ENCODE results near the gene TMEM266. TPM values are rescaled to one million over a fixed set of nuclear protein-coding genes. Genes with fewer than 3 reads are reported as not detected.

Gene TMEM266
- polyA plus RNA-seq, 3 donors, result 0.04 to 3.7 TPM; not detected in 1

DNA sequence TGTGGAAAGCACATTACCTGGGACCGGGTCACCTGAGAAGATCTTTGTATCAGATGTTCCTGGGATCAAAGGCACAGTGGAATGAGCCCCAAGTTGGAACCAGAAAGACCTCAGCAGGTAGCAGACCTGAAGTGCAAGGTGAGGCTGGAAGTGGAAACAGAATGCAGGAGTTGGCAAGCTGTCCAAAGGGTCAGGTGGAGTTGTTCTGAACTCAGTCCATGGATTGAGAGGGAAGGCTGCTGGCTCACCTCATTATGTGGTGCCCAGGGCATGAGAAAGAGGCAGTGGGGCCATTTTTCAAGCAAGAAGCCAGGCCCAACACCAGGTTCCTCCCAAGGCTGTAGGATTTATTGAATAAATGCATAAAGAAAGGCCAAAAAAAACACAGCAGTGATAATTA lies 49.3 kb downstream of the TMEM266 start:
- 36 to 93% (median 84%) methylated on average over 1 of the region's 1 CpG for WGBS, 3 donors
- no peak overlapping the region for H3K27ac ChIP-seq (ENCODE audit: low read depth, low read length)

DNA sequence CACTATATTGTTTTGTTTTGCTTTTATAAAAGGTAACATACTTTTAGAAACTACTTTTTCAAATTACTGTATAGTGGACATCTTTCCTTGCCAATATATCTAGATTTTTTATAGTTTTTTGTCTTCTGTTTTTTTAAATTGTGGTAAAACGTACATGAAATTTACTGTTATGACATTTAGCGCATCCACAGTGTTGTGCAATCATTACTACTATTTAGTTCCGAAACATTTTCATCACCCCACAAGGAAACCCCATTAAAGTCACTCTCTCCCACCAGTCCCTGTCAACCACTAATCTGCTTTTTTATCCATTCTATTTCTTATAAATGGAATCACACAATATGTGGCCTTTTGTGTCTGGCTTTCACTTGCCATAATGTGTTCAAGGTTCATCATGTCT lies 54.8 kb downstream of the TMEM266 start:
- no peak overlapping the region for H3K27ac ChIP-seq (ENCODE audit: low read depth, low read length)
- WGBS, 3 donors, result 49 to 83% (median 57%) methylated on average over 3 of the region's 3 CpGs

DNA sequence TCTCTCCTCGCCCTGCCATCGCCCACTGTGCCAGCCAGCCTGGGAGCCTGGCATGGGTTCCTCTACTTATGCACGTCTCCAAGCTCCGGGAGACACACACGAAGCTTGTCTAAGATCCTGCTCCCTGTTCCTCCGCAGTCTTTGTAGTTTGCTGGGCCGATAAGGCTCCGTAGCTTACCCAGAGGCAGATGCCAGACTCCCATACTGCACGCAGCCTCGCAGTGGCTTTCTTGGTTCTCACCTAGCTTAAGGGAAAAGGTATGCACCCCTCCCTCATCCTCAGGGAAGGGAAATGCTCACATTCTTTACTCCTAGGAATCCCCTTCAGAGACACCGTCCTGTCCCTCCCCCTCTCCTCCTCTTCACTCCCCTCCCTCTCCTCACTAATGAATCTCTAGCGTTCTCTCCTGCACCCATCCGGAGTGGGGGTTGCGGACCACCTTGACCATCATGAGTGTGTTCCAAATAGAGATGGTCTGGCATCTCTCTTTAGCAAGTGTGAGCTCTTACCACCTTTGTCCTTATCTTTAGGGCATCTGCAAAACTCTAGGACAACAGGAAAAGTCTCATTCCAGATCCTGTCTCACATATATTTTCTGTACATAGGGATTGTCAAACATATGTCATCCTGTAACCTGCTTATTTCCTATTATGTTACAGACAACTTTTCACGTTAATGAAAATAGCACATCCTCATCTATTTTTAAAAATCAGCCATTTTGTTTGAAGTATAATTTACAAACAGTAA lies 56.5 kb downstream of the TMEM266 start:
- WGBS, 3 donors, result 29 to 57% (median 45%) methylated on average over 15 of the region's 15 CpGs
- H3K27ac ChIP-seq (ENCODE audit: low read depth, low read length), result no peak overlapping the region

DNA sequence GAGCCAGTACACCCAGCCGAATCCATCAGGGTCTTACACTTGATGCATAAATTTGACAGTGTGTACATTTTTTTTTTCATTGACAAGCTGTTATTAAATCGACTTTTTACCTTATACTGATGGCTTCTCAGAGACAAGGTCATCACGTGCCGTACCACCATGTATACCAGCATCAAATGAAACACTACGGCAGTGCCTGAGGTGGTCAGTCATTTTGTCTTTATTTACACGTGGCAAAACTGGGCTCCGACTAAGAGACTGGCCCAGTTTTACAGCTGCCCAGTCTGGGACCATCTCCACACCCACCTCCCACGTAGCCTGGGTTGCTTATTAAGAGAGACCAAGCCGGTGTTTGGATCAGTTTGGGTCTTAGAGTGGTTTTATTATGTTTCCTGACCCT lies 57.4 kb downstream of the TMEM266 start:
- H3K27ac ChIP-seq (ENCODE audit: low read depth, low read length), result no peak overlapping the region
- 65 to 89% (median 84%) methylated on average over 9 of the region's 9 CpGs for WGBS, 3 donors

DNA sequence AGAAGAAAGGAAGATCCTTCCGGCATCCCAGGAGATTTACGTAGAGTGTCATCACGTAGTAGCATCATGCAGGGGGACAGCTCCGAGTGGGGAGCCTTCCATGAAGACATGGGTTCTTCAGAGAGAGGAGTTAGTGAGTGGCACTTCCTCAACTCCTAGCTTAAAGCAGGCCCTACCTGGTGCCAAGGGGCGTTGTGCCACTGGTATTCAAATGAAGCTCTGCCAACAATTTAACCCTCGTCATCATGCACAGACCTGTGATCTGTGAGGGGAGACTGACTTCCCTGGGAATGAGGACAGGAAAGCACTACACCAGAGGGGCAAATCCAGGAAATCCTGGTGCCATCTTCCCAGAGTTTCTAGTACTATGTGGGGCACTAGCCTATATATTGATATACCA lies 59.0 kb downstream of the TMEM266 start:
- WGBS, 3 donors, result 70 to 86% (median 82%) methylated on average over 6 of the region's 6 CpGs

DNA sequence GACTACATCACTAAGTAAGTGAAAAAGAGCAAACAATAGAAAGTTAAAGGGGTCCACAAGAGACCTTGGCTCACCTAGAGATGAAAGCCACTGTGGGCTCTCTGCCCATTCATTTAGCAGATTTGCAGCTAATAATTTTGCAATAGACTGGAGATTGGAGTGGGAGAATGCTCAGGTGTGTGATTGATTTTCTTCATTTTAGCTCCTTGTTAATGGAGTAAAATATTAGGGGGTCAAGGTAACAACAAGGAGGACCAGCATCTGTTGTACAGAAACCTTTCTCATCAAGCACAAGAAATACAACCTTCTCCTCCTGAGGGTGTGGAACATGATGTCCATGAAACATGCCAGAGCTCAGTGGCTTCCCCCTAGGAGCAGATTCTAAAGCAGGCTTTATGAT lies 63.2 kb downstream of the TMEM266 start:
- no peak overlapping the region for H3K27ac ChIP-seq (ENCODE audit: low read depth, low read length)

More for the DNA sequence above, 59.0 kb downstream of the TMEM266 start:
- H3K27ac ChIP-seq (ENCODE audit: low read depth, low read length), result no peak overlapping the region

DNA sequence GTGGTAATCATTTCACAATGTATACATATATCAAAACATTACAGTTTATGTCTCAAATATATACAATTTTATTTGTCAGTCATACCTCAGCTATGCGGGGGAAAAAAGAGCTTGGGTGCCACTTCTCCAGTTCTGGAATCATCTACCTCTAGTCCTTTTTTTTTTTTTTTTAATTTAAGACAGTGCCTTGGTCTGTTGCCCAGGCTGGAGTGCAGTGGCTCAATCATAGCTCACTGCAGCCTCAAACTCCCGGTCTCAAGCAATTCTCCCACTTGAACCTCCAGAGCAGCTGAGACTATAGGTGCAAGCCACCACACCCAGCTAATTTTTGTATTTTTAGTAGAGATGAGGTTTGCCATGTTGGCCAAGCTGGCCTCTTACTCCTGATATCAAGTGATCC lies 67.4 kb downstream of the TMEM266 start:
- 46 to 84% (median 75%) methylated on average over 2 of the region's 2 CpGs for WGBS, 3 donors
- H3K27ac ChIP-seq (ENCODE audit: low read depth, low read length), result no peak overlapping the region

DNA sequence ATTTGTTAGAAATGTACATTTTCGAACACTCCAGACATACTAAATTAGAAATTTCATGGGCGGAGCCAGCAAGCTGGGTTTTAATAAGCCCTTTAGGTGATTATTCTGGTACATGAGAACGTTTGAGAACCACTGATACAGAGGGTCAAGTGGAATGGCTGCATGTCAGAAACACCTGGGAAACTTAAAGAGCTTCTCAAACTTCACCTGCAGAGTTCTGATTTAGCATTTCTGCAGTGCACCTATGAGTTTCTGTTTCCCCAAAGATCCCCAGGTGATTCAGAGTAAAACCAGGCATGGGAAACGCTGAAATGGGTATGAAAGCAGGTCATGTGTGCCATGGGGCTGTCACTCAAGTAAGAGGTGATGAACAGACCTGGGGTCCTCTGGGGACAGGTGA lies 68.1 kb downstream of the TMEM266 start:
- no peak overlapping the region for H3K27ac ChIP-seq (ENCODE audit: low read depth, low read length)
- 19 to 67% (median 64%) methylated on average over 4 of the region's 4 CpGs for WGBS, 3 donors

DNA sequence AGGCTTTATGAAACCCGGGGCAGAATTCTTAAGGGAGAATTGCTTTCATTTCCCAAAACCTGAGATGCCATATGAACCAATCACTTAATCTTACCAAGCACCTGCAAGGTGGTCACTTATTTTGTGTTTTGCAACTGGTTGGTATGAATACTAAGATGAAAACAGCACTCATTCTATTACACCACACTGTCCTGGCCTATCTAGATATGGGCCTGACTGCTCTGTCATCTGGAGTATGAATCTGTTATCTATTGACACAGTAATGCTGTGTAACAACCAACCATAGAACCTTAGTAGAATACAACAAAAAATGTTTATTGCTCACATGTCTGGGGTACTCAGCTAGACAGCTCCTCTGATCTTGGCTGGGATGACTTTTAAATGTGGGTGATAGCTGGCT lies 74.8 kb downstream of the TMEM266 start:
- no peak overlapping the region for H3K27ac ChIP-seq (ENCODE audit: low read depth, low read length)
- WGBS, 3 donors, result 91 to 100% (median 93%) methylated on average over 1 of the region's 1 CpG

DNA sequence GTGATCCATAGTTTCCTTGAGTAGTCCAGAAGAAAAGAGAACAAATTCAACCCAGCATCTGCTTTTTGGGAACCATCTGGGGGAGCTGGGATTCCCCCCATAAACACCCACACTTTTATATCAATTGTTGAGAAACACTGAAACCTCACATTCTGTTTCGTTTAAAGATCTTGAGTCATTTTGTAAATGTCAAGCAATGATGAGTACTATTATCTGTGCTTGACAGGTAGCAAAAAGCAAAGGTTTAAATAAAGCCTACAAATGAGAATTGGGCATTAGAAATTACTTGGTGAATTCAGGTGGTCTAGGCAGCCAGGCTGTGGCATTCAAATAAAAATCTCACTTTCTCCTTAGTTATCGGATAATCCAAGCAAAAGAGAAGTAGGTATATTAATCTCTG lies 75.7 kb downstream of the TMEM266 start:
- H3K27ac ChIP-seq (ENCODE audit: low read depth, low read length), result no peak overlapping the region
- WGBS, 3 donors, result 87 to 90% (median 87%) methylated on average over 2 of the region's 2 CpGs

DNA sequence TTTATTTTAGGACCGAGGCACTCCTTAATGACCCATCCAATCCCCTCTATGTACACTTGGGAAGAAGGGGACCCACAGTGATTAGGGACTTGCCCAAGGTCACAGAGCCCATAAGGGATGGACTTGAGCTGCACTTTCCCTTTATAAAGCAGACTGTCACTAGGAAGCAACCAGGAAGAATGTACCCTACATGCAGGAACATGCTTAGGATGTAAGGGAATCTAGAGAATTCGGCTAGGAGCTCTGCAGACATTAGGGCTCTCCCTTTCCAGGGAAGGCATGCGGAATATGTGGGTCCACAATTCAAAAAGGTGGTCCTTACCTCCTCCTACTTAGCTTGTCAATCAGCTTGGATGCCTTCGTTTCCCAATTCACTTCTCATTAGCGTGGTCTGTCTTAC lies 78.7 kb downstream of the TMEM266 start:
- H3K27ac ChIP-seq (ENCODE audit: low read depth, low read length), result no peak overlapping the region
- WGBS, 3 donors, result 74 to 85% (median 76%) methylated on average over 5 of the region's 5 CpGs

DNA sequence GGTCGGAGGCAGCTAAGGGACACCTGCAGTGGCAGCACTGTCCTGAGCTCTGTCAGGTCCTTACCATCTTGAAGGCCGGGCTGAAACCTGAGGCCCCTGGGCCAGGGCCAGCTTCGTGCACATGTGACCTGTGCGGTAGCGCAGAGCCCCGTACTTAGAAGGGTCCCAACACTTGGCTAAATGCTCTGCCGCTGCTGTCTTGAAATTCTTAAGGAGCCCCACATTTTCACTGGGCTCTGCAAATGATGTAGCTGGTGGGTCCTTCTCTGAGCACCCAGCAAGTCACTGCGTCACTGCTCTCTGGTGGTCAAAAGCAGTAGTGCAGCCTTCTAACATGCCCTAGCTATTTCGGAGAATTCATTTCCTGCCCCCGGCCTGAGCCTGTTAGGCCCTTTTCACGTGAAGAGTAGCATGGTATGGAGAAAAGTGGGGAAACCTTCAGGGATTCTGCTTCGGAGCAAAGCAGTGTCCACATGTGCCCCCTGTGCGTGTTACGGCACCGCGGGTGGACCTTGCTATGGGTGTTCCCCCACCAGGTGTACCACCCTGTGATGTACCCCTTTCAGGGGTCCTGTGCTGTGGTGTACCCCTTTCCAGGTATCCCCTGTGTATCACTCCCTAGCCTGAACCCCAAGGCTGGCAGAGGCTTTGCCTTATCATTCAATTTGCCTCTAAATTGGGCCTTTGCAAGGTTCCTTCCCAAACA lies 79.7 kb downstream of the TMEM266 start:
- H3K27ac ChIP-seq (ENCODE audit: low read depth, low read length), result no peak overlapping the region
- WGBS, 3 donors, result 25 to 27% (median 27%) methylated on average over 16 of the region's 16 CpGs

DNA sequence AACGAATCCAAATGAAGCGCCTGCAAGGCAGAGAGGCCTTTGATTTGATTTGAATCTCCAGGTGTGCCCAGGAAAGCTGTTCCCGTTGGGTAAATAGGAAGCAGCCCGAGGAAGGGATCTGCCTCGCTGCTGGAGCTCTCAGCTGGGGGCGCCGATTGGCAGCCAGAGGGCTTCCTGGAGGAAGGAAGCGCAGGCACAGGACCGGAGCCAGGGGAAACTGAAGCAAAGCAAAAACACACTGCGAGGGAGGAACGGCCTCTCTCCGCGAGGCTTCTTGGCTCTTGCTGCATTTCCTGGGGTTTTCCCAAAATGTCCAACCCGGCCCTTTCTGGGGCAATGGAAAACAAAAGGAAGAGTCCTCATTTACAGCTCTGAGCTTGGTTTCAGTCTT lies 80.3 kb downstream of the TMEM266 start:
- WGBS, 3 donors, result 14 to 59% (median 16%) methylated on average over 14 of the region's 14 CpGs
- no peak overlapping the region for H3K27ac ChIP-seq (ENCODE audit: low read depth, low read length)

DNA sequence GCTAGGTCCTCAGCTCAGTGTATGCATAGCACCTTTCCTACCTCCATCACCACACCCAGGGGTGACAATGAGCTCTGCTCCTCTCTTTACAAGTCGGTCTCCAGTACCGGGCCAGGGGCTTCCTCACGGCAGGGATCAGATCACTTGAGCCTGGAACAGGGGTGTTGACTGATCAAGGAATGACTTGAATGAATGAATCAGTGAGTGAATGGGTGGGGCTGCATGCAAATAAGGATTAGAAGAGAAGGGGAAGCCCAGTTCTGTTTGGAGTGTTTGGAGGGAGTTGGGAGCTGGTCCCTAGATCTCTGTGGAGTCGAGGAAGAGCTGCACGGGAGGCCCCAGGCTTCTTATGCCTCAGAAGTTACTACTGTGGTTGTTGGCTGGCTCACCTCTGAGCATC lies 87.0 kb downstream of the TMEM266 start:
- 77 to 80% (median 80%) methylated on average over 5 of the region's 5 CpGs for WGBS, 3 donors
- no peak overlapping the region for H3K27ac ChIP-seq (ENCODE audit: low read depth, low read length)

DNA sequence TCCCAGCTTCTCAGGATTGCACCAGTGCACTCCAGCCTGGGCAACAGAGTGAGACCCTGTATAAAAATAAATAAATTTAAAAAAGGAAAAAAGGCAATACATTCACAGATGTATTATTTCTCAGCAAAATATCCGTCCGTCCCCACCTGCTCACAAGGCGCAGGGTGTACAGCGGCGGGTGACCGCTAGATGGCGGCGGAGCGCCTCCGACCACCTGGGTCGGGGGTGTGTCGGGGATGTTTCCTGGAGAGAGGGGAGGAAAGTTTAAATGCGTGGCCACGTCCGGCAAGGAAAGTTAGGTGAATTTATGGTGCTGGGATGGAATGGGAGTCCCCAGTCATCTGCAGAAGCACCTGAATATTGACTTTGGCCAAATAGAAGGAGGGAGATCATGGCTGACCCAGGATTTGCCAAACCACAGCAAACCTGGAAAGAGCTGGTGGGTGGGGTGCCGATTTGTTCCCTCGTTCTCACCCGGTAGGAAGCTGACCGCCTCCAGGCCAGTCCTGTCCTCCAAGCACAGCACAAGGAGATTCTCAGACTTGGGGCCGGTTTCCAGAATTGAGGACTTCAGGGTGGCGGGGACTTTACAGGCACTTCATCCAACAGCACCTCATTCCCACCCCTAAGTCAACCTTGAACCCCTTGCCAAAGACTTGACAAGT lies 88.3 kb downstream of the TMEM266 start:
- WGBS, 3 donors, result 14 to 19% (median 15%) methylated on average over 21 of the region's 21 CpGs
- no peak overlapping the region for H3K27ac ChIP-seq (ENCODE audit: low read depth, low read length)

DNA sequence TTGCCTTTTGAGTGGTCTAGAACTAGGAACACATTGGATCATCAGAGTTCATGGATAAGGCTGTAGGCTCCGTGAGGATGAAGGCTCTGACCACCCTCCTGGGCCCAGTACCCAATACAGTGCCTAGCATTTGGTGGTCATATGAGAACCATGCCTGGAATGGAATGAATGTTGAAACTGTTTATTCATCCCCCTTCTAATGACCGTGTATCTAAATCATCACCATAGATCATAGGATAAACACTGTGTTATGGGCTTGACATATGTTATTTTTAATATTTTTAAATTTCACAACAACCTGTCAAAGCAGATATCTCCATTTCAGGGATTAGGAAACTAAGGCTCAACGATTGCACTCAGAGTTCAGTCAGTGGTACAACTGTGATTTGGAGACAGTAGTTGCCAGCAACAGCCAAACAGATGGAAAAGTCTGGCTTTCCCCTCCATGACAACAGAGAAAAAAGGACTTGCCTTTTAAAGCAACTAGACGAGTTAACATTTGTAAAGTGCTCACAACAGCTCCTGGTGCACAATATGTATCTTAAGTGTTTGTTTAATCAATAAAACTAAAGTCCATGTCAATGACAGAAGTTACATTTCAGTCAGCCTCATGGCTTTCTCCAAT lies 89.6 kb downstream of the TMEM266 start:
- H3K27ac ChIP-seq (ENCODE audit: low read depth, low read length), result no peak overlapping the region
- 56 to 75% (median 69%) methylated on average over 4 of the region's 4 CpGs for WGBS, 3 donors

DNA sequence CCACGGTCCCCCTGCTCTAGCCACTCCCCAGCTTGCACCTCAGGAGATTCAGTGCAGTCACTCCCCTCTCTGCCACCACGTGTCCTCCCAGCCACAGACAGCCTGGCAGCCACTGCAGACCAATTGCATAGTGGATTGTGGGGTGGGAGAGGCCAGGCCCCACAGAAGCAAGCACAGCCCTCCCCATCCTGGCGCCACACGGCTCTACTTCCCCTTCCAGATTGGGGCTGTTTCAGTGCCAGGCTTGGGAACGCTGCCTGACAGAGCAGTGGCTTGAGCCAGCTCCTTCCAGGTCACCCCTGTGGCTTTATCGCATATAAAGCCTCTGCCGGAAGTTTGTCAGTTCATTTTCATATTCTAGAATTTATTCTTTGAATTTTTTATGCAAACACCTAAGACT lies 90.7 kb downstream of the TMEM266 start:
- H3K27ac ChIP-seq (ENCODE audit: low read depth, low read length), result no peak overlapping the region
- WGBS, 3 donors, result 21 to 32% (median 23%) methylated on average over 7 of the region's 7 CpGs

DNA sequence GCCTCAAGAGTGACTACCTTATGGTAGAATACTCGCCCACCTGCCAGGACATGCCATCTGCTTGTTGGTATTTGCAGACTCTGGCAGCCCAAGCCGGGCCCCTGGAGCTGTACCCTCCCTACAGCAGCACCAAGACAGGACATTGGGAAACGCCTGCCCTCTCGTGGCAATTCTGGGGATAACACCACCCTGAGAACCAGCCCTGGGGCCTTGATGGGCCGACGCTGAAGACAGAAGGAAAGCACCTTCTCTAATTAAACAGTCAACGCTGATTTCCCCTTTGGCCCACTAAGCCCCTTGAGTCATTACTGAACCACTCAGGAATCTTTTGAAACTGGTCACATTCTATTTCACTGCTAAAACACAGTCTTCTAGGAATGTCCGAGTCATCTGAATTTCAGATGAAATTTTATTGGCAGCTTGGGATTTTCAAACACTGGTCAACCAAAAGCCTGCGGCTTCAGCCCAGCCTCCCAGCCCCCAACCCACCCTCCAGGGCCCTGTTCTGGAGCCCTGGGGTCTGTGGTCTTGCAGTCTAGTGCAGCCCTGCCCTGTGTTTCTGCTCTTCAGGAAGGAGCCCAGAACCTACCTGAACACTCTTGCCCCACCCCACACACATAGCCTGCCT lies 91.3 kb downstream of the TMEM266 start:
- WGBS, 3 donors, result 12 to 17% (median 14%) methylated on average over 9 of the region's 9 CpGs
- no peak overlapping the region for H3K27ac ChIP-seq (ENCODE audit: low read depth, low read length)

DNA sequence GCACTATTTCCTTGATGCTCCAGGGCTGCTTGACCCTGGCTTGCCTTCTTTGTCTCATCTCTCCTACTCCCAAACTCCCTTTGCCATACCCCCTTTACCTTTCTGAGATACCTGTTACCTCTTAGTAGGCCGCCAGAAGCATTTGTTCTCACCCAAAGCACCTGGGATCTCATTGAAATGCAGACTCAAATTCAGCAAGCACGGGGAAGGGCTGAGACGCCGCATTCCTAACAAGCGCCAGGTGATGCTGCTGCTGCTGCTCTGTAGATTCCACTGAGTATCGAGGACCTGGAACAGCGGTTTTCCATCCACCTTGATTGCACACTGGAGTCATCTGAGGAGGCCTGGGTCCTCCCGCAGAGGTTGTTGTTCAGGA lies 91.8 kb downstream of the TMEM266 start:
- 92 to 94% (median 93%) methylated on average over 8 of the region's 8 CpGs for WGBS, 3 donors
- no peak overlapping the region for H3K27ac ChIP-seq (ENCODE audit: low read depth, low read length)
